ENCODE results near the gene CD6. TPM values are rescaled to one million over a fixed set of nuclear protein-coding genes. Genes with fewer than 3 reads are reported as not detected.

CD6 gene
- total and polyA plus RNA-seq, 9 donors: 0.42 to 3.4 (median 0.69) TPM

GRCh38 chr11:60951904-60952741 is 19.4 kb upstream of the CD6 start, which contains the start of gene SLC15A3:
SLC15A3 (minus strand) TSS chr11:60952176; CDS start chr11:60951551, 625 bp downstream.
- Histone ChIP-seq H3K9me3 (no peaks in the 10 kb centered on the region), H3K27me3 (no peaks in the 10 kb centered on the region), H3K27ac (peak within 1 kb of the TSS; percentile 62 to 90), H3K4me1 (ENCODE audit: insufficient read depth) (peaks cover 8% of the 10 kb centered on the region), H3K4me3 (peak within 1 kb of the TSS; percentile 47), H3K36me3 (no peaks in the 10 kb centered on the region)
- WGBS, 3 donors: 3 to 4% (median 3%) methylated on average over 23 of the region's 23 CpGs
- TF ChIP-seq POLR2A (IDR thresholded peaks at IDR 0.05): no peak
- TF ChIP-seq, protein P1, sequence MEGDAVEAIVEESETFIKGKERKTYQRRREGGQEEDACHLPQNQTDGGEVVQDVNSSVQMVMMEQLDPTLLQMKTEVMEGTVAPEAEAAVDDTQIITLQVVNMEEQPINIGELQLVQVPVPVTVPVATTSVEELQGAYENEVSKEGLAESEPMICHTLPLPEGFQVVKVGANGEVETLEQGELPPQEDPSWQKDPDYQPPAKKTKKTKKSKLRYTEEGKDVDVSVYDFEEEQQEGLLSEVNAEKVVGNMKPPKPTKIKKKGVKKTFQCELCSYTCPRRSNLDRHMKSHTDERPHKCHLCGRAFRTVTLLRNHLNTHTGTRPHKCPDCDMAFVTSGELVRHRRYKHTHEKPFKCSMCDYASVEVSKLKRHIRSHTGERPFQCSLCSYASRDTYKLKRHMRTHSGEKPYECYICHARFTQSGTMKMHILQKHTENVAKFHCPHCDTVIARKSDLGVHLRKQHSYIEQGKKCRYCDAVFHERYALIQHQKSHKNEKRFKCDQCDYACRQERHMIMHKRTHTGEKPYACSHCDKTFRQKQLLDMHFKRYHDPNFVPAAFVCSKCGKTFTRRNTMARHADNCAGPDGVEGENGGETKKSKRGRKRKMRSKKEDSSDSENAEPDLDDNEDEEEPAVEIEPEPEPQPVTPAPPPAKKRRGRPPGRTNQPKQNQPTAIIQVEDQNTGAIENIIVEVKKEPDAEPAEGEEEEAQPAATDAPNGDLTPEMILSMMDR (IDR thresholded peaks at IDR 0.05): no peak
- intact Hi-C loops (cut with DNase I): loop anchor here in 1 of 4 donors (5.0 kb wide), 1 partner anchor 175 kb away; no protein-coding TSS in a partner anchor
- DNase-seq: peak; percentile 61 to 65 (median 62)

GRCh38 chr11:60952742-60953170 is 18.7 kb upstream of the CD6 start:
- Histone ChIP-seq H3K27me3 (no peaks in the 10 kb centered on the region), H3K4me3 (peak overlapping the region; percentile 47), H3K36me3 (no peaks in the 10 kb centered on the region), H3K27ac (peak overlapping the region; percentile 62 to 90), H3K9me3 (no peaks in the 10 kb centered on the region), H3K4me1 (ENCODE audit: insufficient read depth) (peaks cover 8% of the 10 kb centered on the region)
- no peak for DNase-seq
- TF ChIP-seq POLR2A (IDR thresholded peaks at IDR 0.05): no peak
- TF ChIP-seq EP300 (IDR thresholded peaks at IDR 0.05): no peak
- TF ChIP-seq, protein P1 (IDR thresholded peaks at IDR 0.05): no peak
- 23 to 32% (median 32%) methylated on average over 3 of the region's 3 CpGs for WGBS, 3 donors
- intact Hi-C loops (cut with DNase I): loop anchor here in 1 of 4 donors (5.0 kb wide), 1 partner anchor 175 kb away; no protein-coding TSS in a partner anchor

- H3K27me3 ChIP-seq: no peaks in the 10 kb centered on the region
- no peak for DNase-seq
- peak overlapping the region in 1 of 2 donors; percentile 11 for H3K27ac ChIP-seq
- intact Hi-C loops (cut with DNase I): loop anchor here in 1 of 4 donors (5.0 kb wide), 1 partner anchor 174 kb away; no protein-coding TSS in a partner anchor
- WGBS, 3 donors: 84 to 88% (median 87%) methylated on average over 6 of the region's 6 CpGs
- TF ChIP-seq EP300 (IDR thresholded peaks at IDR 0.05): no peak
- no peaks in the 10 kb centered on the region for H3K36me3 ChIP-seq
- no peak overlapping the region for H3K4me3 ChIP-seq
- H3K9me3 ChIP-seq: no peaks in the 10 kb centered on the region
- peaks cover 8% of the 10 kb centered on the region for H3K4me1 ChIP-seq (ENCODE audit: insufficient read depth)
These were observed 17.7 kb upstream of the CD6 start for GRCh38 chr11:60953781-60954180.

DNA sequence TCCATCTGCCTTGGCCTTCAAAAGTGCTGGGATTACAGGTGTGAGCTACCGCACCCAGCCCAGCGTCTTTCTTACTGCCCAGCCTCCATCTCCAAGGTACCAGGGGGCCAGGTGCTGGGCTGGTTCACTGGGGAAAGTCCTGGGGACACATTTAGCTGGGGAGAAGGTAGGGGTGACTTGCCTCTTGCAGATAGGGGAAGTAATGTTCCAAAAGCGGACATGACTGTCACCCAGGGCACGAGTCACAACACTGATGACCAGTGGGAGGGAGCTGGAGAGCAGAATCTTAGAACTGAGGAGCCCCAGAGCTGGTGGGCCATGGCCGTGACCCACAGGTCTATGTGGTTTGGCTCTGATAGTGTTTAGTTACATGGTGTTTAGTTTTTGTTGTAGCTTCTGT is 17.1 kb upstream of the CD6 start:
- DNase-seq: no peak
- H3K27me3 ChIP-seq: no peaks in the 10 kb centered on the region
- 69 to 72% (median 70%) methylated on average over 5 of the region's 5 CpGs for WGBS, 3 donors

More for the DNA sequence above, 17.1 kb upstream of the CD6 start:
- Histone ChIP-seq H3K27ac (no peak overlapping the region), H3K4me1 (ENCODE audit: insufficient read depth) (peaks cover 8% of the 10 kb centered on the region), H3K4me3 (no peak overlapping the region), H3K9me3 (no peaks in the 10 kb centered on the region), H3K36me3 (no peaks in the 10 kb centered on the region)
- TF ChIP-seq, protein P1 (IDR thresholded peaks at IDR 0.05): no peak
- TF ChIP-seq EP300 (IDR thresholded peaks at IDR 0.05) (no peak), POLR2A (IDR thresholded peaks at IDR 0.05) (no peak)
- intact Hi-C loops (cut with DNase I): loop anchor here in 1 of 4 donors (5.0 kb wide), 1 partner anchor 173 kb away; no protein-coding TSS in a partner anchor

Measured in ovary (tissue), 9 donors.